Activated naive CD8-positive, alpha-beta T cell treated with anti-CD3 and anti-CD28 coated beads for 36 hours (primary cell): ENCODE results near the gene AIP. TPM values are rescaled to one million over a fixed set of nuclear protein-coding genes. Genes with fewer than 3 reads are reported as not detected.
"Not testable (repeated sequence)": the region's sequence is repeated elsewhere in the genome, so short reads cannot be mapped to it uniquely, and the experiment has no call there.

Experiments
- DNase-seq: peaks from one replicate; pipeline ENCODE4 v3.0.0; 2021
- H3K27ac Mint-ChIP-seq: one replicate; pipeline ENCODE4 v1.8.0; 2022; ENCODE audit warnings: mild to moderate bottlenecking, moderate library complexity, mixed read lengths
- H3K27me3 Mint-ChIP-seq: one replicate; pipeline ENCODE4 v1.8.0; 2022; ENCODE audit warnings: mild to moderate bottlenecking, mixed read lengths
- H3K36me3 Mint-ChIP-seq: one replicate; pipeline ENCODE4 v1.8.0; 2021; ENCODE audit warnings: mild to moderate bottlenecking, mixed read lengths
- H3K4me1 Mint-ChIP-seq: one replicate; pipeline ENCODE4 v1.8.0; 2021; ENCODE audit warnings: mixed read lengths
- H3K4me3 Mint-ChIP-seq: one replicate; pipeline ENCODE4 v1.8.0; 2022; ENCODE audit warnings: mild to moderate bottlenecking, moderate library complexity, mixed read lengths
- H3K9me3 Mint-ChIP-seq: one replicate; pipeline ENCODE4 v1.8.0; 2022; ENCODE audit warnings: mixed read lengths
- total RNA-seq, 2 experiments: library from RNA; stranded (reverse); gene quantifications; one replicate each; pipeline ENCODE4 v1.2.3, GENCODE V29; 2021

AIP gene
- total RNA-seq, 2 experiments from 2014 or later = 107 to 112 TPM

GRCh38 chr11:67502328-67502979 lies 19.6 kb downstream of the AIP start:
- Mint-ChIP-seq H3K27ac (no peak overlapping the region), H3K36me3 (peaks cover 25% of the 10 kb centered on the region), H3K4me1 (peaks cover 41% of the 10 kb centered on the region), H3K4me3 (peak overlapping the region; percentile 56), H3K9me3 (no peaks in the 10 kb centered on the region), H3K27me3 (no peaks in the 10 kb centered on the region)
- DNase-seq = no peak

- Mint-ChIP-seq H3K36me3 (peaks cover 25% of the 10 kb centered on the region), H3K9me3 (no peaks in the 10 kb centered on the region), H3K27ac (no peak overlapping the region), H3K4me1 (peaks cover 41% of the 10 kb centered on the region), H3K27me3 (no peaks in the 10 kb centered on the region), H3K4me3 (peak overlapping the region; percentile 67)
- no peak for DNase-seq
Observed at GRCh38 chr11:67503119-67504004, 20.5 kb downstream of the AIP start.

GRCh38 chr11:67504005-67504949 lies 21.5 kb downstream of the AIP start:
- H3K27me3 Mint-ChIP-seq = no peaks in the 10 kb centered on the region
- peaks cover 49% of the 10 kb centered on the region for H3K4me1 Mint-ChIP-seq
- peak; percentile 53 for DNase-seq
- peaks cover 25% of the 10 kb centered on the region for H3K36me3 Mint-ChIP-seq
- peak overlapping the region; percentile 81 for H3K27ac Mint-ChIP-seq
- H3K4me3 Mint-ChIP-seq = peak overlapping the region; percentile 89
- H3K9me3 Mint-ChIP-seq = no peaks in the 10 kb centered on the region

DNA sequence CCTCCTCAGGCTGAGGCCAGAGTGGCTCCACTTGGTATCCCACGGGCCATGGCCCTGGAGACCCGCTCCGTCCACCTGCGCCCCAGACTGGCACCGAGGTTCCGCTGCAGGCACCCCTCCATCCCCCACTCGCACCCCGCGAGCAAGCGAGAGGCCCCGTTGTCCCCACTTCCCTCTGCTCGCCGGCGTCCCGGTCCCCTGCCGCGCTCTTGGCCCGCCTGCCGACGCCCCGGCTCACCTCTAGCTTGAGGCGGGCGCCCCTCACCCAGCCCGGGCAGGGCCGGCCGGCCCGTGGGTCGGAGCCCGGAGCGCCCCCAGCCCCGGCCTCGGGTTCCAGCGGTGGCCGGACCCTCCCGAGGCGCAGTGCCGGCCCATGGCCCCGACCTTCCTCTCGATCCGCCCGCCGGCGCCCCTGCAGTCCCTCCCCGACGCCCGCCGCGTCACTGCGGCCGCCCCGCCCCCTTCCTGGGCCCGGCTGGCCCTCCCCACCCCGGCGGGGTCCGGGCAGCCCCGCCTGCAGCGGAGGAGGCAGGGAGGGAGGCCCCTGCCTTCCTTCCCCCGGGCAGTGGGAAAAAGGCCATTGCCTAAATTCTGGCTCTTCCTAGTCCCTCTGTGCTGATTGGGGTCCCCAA lies 22.2 kb downstream of the AIP start, which contains the start of gene PITPNM1:
Gene PITPNM1, minus strand, starts transcription at position 414 of the 632 bp plus-strand sequence. CDS start 1,183 bp downstream, outside the sequence.
- Mint-ChIP-seq H3K27me3 (no peaks in the 10 kb centered on the region), H3K4me1 (peaks cover 49% of the 10 kb centered on the region), H3K9me3 (no peaks in the 10 kb centered on the region), H3K4me3 (peak within 1 kb of the TSS; percentile 89), H3K27ac (peak within 1 kb of the TSS; percentile 88), H3K36me3 (peaks cover 22% of the 10 kb centered on the region)
- DNase-seq = peak; percentile 84

GRCh38 chr11:67505605-67506396 lies 23.0 kb downstream of the AIP start:
- peaks cover 45% of the 10 kb centered on the region for H3K4me1 Mint-ChIP-seq
- peak; percentile 94 for DNase-seq
- no peaks in the 10 kb centered on the region for H3K27me3 Mint-ChIP-seq
- peaks cover 18% of the 10 kb centered on the region for H3K36me3 Mint-ChIP-seq
- peak overlapping the region; percentile 89 for H3K4me3 Mint-ChIP-seq
- H3K27ac Mint-ChIP-seq = peak overlapping the region; percentile 88
- no peaks in the 10 kb centered on the region for H3K9me3 Mint-ChIP-seq

DNA sequence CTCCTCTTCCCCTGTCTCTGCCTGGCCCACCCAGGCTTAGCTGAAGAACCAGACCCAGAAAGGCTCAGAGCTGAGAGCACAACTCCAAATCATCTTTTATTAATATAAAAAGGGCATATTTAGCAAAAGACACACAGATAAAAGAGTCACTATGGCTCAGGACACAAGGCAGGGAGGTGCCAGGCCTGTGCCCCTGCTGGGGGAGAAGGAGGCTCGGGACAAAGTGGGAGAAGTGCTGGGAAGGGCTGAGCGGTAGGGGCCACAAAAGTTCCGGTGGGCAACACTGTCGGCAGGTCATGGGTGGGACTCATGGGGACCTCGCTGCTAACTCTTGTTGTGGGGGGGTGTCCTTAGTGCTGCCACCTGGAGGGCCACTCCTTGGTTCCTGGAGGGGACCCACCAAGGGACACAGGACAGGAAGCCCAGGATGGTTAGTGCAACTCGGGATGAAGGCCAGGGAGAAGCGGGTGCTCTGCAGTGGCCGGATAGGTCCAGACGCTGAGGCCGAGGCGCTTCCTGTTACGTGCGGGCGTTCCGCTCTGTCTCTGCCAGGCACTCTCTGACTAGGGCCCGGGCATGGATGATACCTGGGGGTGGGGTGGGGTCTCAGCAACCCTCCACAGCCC lies 23.7 kb downstream of the AIP start:
- Mint-ChIP-seq H3K27me3 (no peaks in the 10 kb centered on the region), H3K27ac (peak overlapping the region; percentile 88), H3K9me3 (no peaks in the 10 kb centered on the region), H3K4me1 (peaks cover 37% of the 10 kb centered on the region), H3K36me3 (peaks cover 12% of the 10 kb centered on the region), H3K4me3 (peak overlapping the region; percentile 89)
- no peak for DNase-seq

- Mint-ChIP-seq H3K27ac (peak overlapping the region; percentile 82), H3K4me3 (peak overlapping the region; percentile 89), H3K4me1 (peaks cover 35% of the 10 kb centered on the region), H3K36me3 (peaks cover 12% of the 10 kb centered on the region), H3K27me3 (no peaks in the 10 kb centered on the region), H3K9me3 (no peaks in the 10 kb centered on the region)
- no peak for DNase-seq
Observed at GRCh38 chr11:67507242-67507863, 24.5 kb downstream of the AIP start.

- Mint-ChIP-seq H3K36me3 (peaks cover 9% of the 10 kb centered on the region), H3K4me1 (peaks cover 32% of the 10 kb centered on the region), H3K9me3 (no peaks in the 10 kb centered on the region), H3K27ac (peak within 1 kb of the TSS; percentile 82), H3K4me3 (peak within 1 kb of the TSS; percentile 89), H3K27me3 (no peaks in the 10 kb centered on the region)
- DNase-seq = peak; percentile 99
Observed at GRCh38 chr11:67507864-67508485, 25.1 kb downstream of the AIP start, which contains the start of gene CDK2AP2. Gene CDK2AP2, minus strand, starts transcription at chr11:67508162. Its CDS starts 80 bp downstream, at chr11:67508082.

DNA sequence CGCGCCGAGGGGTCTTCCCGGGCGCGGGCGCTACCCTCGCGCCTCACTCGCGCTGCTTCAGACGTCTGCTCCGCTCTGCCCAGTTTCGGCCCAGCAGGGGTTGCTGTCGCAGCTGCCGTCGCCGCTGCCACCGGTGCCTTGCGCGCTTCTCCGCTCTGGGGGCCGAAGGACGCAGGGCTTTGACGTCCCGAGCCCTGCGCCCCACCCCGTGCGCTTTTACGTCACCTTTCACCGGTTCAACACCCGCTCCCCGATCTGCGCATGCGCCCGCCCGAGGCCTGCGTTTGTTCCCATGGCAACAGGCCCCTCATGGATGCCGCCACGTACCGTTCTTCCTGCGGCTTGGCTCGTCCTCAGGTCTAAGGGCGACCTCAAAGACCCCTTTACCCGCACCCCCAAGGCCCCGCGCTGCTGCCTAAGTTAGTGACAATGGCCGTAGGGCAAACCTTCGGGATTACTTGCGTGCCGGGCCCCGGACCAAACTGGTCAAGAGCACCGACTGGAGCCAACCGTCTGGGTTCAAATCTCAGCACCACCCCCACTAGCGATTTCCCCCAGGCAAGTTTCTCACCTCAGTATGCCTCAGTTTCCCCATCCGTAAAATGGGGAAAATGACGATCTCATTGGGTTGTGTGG lies 25.8 kb downstream of the AIP start:
- peak overlapping the region; percentile 89 for H3K4me3 Mint-ChIP-seq
- DNase-seq = peak; percentile 99
- peaks cover 28% of the 10 kb centered on the region for H3K4me1 Mint-ChIP-seq
- peaks cover 3% of the 10 kb centered on the region for H3K27me3 Mint-ChIP-seq
- H3K36me3 Mint-ChIP-seq = peaks cover 8% of the 10 kb centered on the region
- no peaks in the 10 kb centered on the region for H3K9me3 Mint-ChIP-seq
- H3K27ac Mint-ChIP-seq = peak overlapping the region; percentile 80

DNA sequence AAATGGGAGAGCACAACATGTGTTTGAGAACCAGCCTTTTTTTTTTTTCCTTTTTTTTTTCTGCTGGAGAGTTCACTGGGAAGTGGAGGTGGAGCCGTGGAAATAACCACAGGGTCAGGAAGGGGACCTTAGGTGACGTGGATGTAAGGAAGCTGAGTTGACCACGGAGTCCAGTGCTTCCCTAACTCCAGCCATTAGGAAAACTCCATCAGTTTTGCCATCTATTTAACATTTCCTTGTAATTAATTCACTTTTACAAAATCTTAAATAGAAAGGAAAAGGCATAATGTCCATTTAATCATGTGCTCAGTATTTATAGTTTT lies 27.2 kb downstream of the AIP start:
- peaks cover 4% of the 10 kb centered on the region for H3K27me3 Mint-ChIP-seq
- H3K9me3 Mint-ChIP-seq = no peaks in the 10 kb centered on the region
- no peak overlapping the region for H3K27ac Mint-ChIP-seq
- H3K4me1 Mint-ChIP-seq = peaks cover 27% of the 10 kb centered on the region
- no peak overlapping the region for H3K4me3 Mint-ChIP-seq
- DNase-seq = no peak
- peaks cover 8% of the 10 kb centered on the region for H3K36me3 Mint-ChIP-seq

GRCh38 chr11:67511558-67511957 lies 28.7 kb downstream of the AIP start:
- not testable (repeated sequence) for H3K36me3 Mint-ChIP-seq, H3K27ac Mint-ChIP-seq, H3K9me3 Mint-ChIP-seq, H3K4me3 Mint-ChIP-seq, DNase-seq
- peaks cover 12% of the 10 kb centered on the region for H3K27me3 Mint-ChIP-seq
- peaks cover 15% of the 10 kb centered on the region for H3K4me1 Mint-ChIP-seq

GRCh38 chr11:67514116-67514515 lies 31.3 kb downstream of the AIP start:
- Mint-ChIP-seq H3K27me3 (peaks cover 12% of the 10 kb centered on the region), H3K36me3 (no peaks in the 10 kb centered on the region), H3K4me3 (no peak overlapping the region), H3K4me1 (peaks cover 2% of the 10 kb centered on the region), H3K27ac (no peak overlapping the region), H3K9me3 (no peaks in the 10 kb centered on the region)
- DNase-seq = no peak
